NCI-H1417 (cell line): ENCODE data around the gene TARM1.

ENCODE experiments used
- DNase-seq, 3 experiments: peaks; one replicate each; lab custom pipeline; 2025; lab: John Stamatoyannopoulos, UW

The TARM1 gene

DNA sequence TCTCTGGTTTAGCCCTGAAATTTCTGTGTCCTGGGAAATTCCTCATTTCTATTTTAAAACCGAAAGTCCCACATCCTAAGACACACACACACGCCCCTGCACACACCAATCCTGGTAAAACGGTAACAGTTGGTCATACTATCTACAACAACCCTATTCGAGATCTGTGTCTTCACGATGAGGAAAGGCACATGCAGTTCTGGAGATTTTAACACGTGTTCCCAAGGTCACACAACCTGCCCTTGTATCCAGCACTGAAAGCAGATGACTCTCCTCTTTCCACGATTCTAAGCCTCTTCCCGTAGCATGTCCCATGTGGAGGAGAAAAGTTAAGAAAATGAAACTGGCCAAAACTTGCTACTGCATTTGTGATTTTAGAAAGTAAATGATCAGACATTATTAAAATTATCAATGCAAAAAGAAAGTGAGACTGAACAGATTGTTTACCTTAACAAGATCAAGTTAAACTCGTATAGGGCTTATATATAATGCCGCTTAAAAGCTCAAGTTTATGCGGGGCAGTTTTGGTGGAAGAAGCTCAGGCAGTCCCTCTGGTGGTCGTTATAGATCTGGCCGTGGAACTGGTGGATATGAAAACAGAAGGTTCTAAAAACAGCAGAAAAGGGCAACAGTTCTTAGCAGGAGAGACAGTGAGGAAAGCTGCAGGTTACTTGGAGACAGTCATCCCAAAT, 50.1 kb downstream of the TARM1 start:
- DNase-seq, result no peak

DNA sequence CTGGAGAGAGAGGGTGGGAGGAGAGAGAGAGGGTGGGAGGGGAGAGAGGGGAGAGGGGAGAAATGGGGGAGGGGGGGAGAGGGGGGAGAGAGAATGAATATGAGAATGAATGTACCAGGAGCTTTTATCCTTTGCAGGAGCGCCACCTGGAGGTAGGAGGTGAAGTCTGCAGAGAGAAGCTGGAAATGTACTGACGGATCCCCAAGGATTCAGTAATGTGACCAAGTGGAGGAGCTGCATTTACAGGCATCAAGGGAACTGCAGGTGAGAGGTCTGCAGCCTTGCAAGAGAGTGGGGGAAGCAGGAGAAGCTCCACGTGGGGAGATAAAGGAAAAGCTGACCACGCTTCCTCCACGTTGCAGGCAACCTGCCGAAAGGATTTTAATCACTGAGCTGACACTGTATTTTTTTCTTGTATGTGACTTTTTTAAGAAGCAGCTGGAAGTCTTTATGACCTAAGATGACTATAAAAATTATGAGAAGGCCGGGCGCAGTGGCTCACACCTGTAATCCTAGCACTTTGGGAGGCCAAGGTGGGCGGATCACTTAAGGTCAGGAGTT, 51.2 kb downstream of the TARM1 start:
- DNase-seq, result peak; percentile 3 to 60 (median 27)

DNA sequence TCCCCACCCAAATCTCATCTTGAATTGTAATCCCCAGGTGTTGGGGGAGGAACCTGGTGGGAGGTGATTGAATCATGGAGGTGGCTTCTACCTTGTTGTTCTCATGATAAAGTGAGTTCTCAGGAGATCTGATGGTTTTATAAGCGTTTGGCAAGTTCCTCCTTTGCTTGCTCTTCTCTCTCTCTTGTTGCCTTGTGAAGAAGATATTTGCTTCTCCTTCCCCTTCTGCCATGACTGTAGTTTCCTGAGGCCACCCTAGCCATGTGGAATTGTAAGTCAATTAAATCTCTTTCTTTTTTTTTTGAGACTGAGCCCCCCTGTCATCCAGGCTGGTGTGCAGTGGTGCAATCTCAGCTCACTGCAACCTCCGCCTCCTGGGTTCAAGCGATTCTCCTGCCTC, 51.9 kb downstream of the TARM1 start:
- DNase-seq, result no peak

- DNase-seq, result no peak
Observed at GRCh38 chr19:54026656-54027055, 54.5 kb downstream of the TARM1 start.

- no peak for DNase-seq
Observed at GRCh38 chr19:54024660-54025059, 56.5 kb downstream of the TARM1 start.

- DNase-seq, result no peak
Observed at GRCh38 chr19:54023191-54023590, 58.0 kb downstream of the TARM1 start.

DNA sequence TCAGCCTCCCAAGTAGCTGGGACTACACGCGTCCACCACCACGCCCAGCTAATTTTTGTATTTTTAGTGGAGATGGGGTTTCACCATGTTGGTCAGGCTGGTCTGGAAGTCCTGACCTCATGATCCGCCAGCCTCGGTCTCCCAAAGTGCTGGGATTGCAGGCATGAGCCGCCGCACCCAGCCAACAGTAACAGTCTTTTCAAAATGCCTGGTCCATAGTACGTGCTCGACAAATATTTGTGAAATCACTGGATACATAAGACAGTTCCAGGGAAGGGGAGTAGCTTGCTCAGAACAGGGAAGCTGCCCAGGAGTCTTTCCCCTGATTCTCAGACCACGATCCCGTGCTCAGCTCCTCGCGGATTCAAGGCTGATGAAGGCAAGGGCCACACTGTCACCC, 59.2 kb downstream of the TARM1 start:
- DNase-seq, result no peak

GRCh38 chr19:54021363-54021762, 59.8 kb downstream of the TARM1 start:
- no peak for DNase-seq
